Stimulated activated CD8-positive, alpha-beta memory T cell treated with anti-CD3 and anti-CD28 coated beads, Interleukin-15, amount 100 ng/mL, for 48 hours (primary cell): ENCODE data around the gene MAPK1.
A peak's percentile ranks its signal among the peaks of the same experiment; 100 is the strongest.
"Not testable (repeated sequence)": the region's sequence is repeated elsewhere in the genome, so short reads cannot be mapped to it uniquely, and the experiment has no call there.

ENCODE experiments used
- DNase-seq, 2 donors: peaks; one replicate each; pipeline ENCODE4 v3.0.0-alpha.2; 2020; ENCODE audit warnings: low read depth in 2 of 2

MAPK1 gene

GRCh38 chr22:21790849-21791610, 76.4 kb downstream of the MAPK1 start:
- peak in 1 of 2 donors; percentile 3 for DNase-seq

- DNase-seq: no peak
These were observed 77.1 kb downstream of the MAPK1 start for GRCh38 chr22:21790359-21790758.

- not testable (repeated sequence) for DNase-seq
These were observed 79.9 kb downstream of the MAPK1 start for GRCh38 chr22:21787565-21787964.

GRCh38 chr22:21780259-21780658, 87.2 kb downstream of the MAPK1 start:
- no peak for DNase-seq

- no peak for DNase-seq
These were observed 88.0 kb downstream of the MAPK1 start for GRCh38 chr22:21779444-21779843.

GRCh38 chr22:21778705-21779363, 88.6 kb downstream of the MAPK1 start:
- DNase-seq: no peak

- DNase-seq: no peak
These were observed 95.8 kb downstream of the MAPK1 start for GRCh38 chr22:21771631-21771976.

- DNase-seq: no peak
These were observed 99.0 kb downstream of the MAPK1 start for GRCh38 chr22:21768435-21768834.

GRCh38 chr22:21766691-21767462, 100.6 kb downstream of the MAPK1 start:
- peak; percentile 68 to 70 for DNase-seq

- DNase-seq: no peak
These were observed 101.4 kb downstream of the MAPK1 start for GRCh38 chr22:21765909-21766529.

- no peak for DNase-seq
These were observed 103.2 kb downstream of the MAPK1 start for GRCh38 chr22:21764038-21764804.

- DNase-seq: peak; percentile 39 to 47
These were observed 104.5 kb downstream of the MAPK1 start for GRCh38 chr22:21762712-21763581.

- DNase-seq: no peak
These were observed 105.3 kb downstream of the MAPK1 start for GRCh38 chr22:21761994-21762680.

- peak in 1 of 2 donors; percentile 38 for DNase-seq
These were observed 106.4 kb downstream of the MAPK1 start for GRCh38 chr22:21761086-21761485.

GRCh38 chr22:21760640-21761039, 106.8 kb downstream of the MAPK1 start:
- no peak for DNase-seq

GRCh38 chr22:21759646-21760376, 107.6 kb downstream of the MAPK1 start:
- no peak for DNase-seq

- no peak for DNase-seq
These were observed 108.4 kb downstream of the MAPK1 start for GRCh38 chr22:21759093-21759492.

- no peak for DNase-seq
These were observed 109.2 kb downstream of the MAPK1 start for GRCh38 chr22:21758091-21758864.
